NK-92 (cell line): Measurements from ENCODE around the gene KCP.

Source experiments
- DNase-seq: peaks from one replicate; lab custom pipeline; 2025; ENCODE audit not compliant: unreplicated experiment; lab: John Stamatoyannopoulos, UW

KCP gene

GRCh38 chr7:128939075-128939860 lies 28.8 kb upstream of the KCP start:
- no peak for DNase-seq

- no peak for DNase-seq
Measured at GRCh38 chr7:128938544-128939074, 28.1 kb upstream of the KCP start.

GRCh38 chr7:128937647-128938543 lies 27.4 kb upstream of the KCP start, which contains the start of gene IRF5:
Gene IRF5 (plus strand): TSS chr7:128937927. CDS start chr7:128942082, 4,155 bp downstream.
- DNase-seq = no peak

- no peak for DNase-seq
Measured at GRCh38 chr7:128937271-128937646, 26.8 kb upstream of the KCP start.

DNA sequence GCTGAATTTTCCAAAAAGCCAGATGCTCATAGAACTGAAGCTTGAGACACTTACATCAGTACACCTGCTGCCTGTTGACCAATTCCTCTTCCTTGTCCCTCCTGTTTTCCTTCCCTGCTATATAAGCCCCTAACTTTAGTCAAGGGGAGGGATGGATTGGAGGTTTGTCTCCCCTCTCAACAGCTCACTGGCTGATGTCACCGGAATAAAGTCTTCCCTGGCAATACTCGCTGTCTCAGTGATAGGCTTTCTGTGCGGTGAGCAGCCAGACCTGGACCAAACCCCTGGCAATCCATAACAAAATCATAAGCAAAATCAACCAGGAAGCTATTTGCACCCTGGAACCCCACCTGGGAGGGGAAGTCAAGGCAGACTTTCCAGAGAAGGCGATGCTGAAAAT lies 26.3 kb upstream of the KCP start:
- DNase-seq = no peak

DNA sequence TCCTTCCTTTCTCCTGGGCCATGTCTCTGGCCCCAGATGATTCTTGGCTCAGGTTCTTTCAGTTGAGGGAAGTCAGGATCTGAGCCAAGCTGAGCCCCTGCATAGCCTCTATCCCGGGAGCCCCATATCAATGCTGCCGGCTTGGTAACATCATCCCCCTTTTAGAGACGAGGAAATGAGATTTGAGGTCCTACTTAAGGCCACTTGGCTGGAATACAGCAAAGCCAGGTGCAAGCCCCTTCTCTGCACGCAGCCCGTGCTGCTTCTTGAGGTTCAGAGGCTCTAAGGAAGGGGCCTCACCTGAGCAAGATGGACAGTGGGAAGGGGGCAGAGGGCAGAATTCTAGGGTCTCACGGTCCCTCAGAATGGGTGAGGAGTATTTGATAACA lies 24.8 kb upstream of the KCP start:
- DNase-seq = no peak

DNA sequence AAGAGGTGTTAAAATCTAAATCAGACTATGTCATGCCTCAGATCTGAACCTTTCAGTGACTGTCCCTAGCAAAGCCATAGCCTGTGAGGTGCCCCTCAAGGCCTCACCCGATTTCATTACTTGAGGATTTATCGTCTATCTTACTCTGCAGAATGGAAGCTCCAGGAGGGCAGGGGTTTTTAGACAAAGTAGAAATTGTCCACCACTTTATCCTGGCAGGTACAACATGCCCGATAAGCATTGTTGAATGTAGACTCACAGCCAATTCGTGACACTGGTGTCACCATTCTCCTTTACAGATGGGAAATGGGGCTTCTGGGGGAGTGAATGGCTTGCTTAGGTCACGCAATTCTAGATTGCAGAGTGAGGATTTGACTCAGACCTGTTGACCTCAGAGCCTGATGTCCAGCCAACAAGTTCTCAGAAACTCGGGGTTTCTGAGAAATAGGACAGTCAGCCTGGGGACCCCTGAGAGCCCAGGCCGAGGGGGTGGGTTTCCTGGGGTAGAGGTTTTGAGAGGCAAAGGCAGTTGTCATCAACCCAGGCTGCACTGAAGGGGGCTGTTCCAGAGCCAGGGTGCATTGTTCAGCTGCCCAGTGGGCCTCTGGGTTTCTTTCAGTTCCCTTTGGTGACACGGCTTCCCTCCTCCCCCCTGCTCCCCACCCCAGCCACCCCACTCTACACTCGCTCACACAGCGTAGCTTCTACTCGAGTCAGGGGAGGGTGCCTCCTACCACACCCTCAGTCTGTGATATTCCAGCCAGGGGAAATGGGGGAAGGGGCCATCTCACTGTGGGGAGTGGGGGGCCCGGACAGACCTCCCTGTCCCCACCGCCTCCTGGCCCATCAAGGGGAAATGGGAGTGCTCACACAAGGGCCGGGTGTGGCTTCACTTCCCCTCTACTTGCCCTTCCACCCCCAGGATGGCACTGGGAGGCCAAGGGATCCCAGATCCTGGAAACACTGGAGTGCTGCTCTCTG lies 24.1 kb upstream of the KCP start:
- DNase-seq = no peak

DNA sequence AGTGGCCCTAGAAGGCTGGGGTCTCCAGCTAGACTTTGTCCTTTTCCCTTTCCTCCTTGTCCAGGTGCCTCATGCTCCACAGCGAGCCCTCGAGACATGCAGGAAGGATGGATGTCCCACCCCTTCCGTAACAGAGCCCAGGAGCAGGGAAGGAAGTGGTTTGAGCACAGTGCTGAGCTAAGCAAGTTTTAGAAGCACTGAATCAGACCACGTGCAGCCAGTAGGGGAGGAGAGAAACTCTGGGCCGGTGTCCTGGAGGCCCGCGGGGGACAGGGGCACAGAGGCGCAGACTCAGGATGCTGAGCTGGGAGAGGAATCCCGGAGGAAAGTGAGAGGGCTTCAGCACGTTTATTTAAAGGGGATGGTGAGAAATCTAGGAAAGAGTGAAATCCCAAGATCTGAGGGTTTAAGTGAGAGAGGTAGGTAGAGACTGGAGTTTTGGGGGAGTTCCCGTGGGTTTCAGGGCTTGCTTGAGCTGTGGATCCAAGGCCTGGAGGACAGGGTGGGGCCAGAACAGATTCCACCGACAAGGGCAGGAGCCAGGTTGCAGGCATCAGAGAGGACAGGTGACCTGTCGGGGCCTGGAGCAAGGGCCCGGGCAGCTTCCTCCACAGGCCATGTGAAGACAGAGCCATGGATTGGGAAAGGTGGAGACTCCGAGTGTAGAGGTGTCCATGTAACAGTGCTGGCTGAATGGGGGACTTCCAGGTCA lies 22.8 kb upstream of the KCP start:
- DNase-seq = no peak

DNA sequence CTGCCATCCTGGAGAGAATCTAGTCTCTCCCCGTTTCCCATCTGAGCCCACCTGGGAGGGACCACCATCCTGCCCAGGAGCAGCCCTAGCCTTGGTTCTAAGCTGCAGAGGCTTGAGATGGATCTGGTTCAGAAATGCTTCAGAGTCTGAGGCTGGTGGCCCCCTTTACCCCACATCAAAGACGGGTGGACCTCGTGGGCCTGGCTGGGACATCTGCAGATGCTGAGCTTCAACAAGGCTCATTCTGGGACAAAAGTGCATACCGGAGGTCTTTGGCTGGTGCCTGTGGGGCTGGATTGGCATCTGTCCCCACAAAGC lies 22.3 kb upstream of the KCP start:
- DNase-seq = no peak

DNA sequence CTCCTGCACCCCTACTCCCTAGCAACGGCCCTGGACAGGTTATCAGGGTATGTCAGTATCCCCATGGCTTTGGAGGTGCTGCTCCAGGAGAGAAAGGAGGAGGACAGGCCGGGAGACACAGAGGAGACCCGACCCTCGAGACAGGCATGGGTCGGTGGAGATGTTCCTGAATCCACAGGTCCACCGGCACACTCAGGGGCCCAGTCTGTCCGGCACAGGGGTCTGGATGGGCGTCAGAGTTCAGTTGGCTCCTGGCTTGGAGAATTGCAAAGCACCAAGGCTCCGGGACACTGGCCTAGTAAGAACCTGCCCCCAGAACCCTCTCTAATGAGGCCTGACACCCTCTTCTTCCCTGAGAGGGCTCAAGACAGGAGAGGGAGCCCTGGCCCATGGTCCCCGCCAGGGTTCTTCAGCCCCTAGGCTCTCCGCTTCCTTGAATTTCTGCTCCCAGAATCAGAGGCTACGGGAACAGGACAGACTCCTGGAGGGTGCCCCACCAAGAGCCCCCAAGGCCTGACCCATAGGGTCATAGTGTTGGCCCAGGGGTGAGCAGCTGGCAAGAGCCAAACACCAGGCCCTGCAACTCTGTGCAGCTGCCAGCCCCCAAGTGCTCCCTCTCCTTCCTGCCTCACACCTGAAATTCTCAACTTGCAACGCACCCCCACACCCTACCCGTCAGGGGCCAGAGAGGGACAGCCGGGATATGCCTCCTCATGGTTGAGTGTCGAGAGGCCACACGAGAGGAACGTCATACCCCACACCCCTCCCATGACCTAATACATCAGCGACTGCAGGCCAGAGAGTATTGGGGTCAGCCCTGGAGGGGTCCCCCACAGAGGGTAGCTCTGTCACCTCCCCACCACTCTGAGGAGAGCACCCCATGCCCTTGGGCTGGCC lies 21.7 kb upstream of the KCP start:
- no peak for DNase-seq

- no peak for DNase-seq
Measured at GRCh38 chr7:128931190-128931798, 20.8 kb upstream of the KCP start.

DNA sequence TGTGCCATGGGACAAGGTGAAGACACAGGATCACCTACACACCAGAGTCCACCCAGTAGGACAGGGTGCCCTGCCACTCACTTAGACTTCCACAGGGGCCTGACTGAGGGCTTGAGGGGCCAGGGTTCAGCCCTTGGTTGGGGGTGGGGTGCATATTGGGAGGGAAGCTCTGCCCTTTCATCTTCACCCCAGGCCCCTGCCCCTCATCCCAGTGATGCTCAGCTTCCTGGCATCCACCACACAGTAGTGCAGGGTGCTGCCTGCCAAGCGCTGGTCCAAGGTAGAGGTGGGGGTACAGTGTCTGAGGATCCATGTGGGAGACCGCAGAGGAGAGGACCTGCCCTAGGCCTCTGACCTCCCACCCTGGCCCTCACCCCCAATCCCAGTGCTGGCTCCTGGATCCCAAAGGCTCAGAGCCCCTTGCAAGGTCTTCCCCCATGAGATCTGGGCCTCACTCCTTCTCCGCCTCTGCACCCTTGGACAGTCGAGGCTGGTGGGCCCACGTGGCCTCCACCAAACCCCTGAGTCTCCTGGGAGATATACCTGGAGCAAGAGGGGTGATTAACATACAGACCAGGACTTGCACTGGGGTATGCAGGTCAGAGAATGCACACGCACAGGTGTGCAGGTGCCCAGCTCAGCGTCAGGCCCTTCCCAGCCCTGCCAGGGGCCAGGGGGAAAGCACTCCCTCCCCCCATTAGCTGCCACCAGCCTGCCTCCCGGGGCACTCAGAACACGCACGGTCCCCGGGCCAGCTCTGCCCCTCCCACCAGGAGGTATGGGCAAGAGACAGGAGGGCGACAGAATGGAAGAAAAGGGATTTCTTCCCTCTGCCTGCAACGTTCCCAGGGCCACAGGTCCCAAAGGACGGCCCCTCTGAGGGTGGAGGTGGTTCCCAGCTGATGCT lies 18.6 kb upstream of the KCP start:
- no peak for DNase-seq

- no peak for DNase-seq
Measured at GRCh38 chr7:128928159-128928813, 17.8 kb upstream of the KCP start.

GRCh38 chr7:128924707-128925588 lies 14.4 kb upstream of the KCP start:
- no peak for DNase-seq

DNA sequence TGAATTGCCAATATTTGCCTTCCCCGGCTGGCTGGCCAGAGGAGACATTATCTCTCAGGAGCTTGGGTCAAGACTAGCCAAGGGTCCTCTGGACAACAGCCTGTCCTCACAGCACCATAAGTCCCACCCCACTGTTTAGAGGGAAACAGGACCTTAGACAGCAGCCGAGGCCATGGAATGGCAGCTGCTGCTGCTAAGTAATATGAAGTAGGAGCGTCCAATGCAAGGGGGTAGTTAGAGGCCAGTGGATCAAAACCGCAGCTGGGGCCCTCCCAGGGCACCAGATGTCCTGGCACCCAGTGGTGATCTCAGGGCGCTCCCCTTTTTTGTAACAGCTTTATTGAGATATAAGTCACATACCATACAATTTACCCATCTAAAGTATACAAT lies 12.9 kb upstream of the KCP start:
- no peak for DNase-seq
